GM12801 (cell line): ENCODE data around the gene PLPP2.

Experiments used
- TF ChIP-seq, protein P1 (sequence below): IDR thresholded peaks from one replicate; pipeline ENCODE4 v1.5.1; 2011; ENCODE audit warnings: control low read depth; ENCODE audit not compliant: insufficient read length; ENCODE audit errors: extremely low read depth

Gene PLPP2

DNA sequence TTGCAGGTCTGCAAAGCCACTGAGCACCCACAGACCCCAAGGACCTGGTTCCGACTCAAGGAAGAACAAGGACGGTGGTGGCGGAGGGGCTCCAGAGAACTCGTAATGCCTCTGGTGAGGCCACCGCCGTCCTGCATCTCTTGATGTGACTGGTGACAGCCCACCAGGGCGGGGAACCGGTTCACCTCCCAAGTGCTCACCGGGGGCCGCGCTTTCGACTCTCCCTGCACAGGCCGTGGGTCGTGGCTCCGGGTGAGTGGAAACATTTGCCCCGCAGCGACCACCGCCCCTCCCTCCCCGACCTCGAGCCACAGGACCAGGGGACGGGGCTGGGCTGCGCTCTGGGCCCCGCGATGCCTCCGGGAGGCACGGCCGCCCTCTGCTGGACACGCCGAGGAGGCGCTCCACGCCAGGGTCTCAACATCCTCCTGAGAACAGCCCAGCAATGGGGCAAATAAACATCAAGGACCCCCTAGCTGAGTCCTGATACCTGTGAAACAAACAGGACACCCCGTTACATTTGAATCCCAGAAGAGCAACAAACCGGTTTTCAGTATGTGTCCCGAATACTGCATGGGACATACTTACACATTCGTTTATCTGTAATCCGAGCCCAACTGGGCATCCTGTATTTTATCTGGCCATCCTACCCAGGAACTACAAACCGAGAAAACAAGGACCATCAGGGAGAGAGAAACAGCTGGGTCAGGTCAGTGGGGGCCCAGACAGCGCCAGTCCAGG lies 3.9 kb upstream of the PLPP2 start:
- TF ChIP-seq, protein P1, sequence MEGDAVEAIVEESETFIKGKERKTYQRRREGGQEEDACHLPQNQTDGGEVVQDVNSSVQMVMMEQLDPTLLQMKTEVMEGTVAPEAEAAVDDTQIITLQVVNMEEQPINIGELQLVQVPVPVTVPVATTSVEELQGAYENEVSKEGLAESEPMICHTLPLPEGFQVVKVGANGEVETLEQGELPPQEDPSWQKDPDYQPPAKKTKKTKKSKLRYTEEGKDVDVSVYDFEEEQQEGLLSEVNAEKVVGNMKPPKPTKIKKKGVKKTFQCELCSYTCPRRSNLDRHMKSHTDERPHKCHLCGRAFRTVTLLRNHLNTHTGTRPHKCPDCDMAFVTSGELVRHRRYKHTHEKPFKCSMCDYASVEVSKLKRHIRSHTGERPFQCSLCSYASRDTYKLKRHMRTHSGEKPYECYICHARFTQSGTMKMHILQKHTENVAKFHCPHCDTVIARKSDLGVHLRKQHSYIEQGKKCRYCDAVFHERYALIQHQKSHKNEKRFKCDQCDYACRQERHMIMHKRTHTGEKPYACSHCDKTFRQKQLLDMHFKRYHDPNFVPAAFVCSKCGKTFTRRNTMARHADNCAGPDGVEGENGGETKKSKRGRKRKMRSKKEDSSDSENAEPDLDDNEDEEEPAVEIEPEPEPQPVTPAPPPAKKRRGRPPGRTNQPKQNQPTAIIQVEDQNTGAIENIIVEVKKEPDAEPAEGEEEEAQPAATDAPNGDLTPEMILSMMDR = no peak

DNA sequence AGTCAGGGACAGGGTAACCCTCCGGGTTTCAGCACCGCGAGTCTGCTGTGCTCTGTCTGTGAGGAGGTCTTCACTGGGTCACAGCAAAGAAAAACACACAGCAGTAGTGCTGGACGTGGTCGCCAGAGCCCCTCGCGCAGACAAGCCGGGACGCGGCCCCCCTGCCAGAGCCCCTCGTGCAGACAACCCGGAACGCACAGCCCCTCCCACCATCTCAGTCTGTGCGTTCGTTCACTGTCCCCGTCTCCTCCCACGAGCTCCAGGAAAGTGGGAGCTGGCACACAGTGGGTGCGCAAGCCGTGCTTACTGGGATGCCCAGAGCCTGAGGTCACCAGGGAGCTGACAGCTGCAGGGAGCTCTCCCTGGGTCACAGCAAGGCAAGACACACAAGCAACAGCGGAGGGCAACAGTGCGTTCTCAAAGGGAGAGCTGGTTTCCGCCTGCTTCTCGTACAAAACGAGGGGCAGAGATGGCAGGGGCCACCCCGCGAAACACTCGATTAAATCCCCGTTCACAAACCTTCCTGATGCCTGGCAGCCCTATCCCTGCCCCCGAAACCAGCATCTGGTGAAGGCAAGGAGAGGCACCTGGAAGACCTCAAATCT lies 3.2 kb upstream of the PLPP2 start:
- TF ChIP-seq, protein P1 = no peak

DNA sequence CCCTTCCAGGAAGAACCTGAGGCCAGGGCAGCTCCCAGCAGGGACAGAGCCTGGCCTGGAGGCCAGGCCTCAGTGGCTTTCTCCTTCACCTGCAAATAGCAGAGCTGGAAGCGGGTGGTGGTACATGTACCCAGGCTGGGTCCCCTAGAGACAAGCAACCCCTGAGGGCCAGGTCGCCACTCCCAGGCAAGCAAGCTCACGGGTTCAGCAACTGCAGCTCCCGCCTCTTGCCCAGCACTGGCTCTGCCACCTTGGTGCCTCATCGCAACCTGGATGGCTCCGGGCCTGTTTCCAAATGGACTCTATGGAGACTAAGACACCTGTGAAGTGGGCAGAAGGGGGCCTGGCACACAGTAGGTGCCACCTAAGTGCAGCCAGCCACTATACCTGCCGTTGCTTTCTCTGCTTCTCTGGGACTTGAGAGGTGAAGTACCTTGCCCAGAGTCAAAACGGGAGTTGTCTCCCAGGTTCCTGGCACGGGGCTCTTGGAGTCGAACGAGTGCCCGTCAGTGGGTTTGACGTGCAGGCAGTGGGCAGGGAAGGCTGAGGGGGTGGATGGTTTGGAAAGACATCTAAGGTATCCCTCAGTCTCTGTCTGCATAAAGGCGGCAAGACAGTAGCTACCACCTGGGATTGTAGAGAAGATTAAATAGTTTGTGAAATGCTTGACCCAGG lies 2.4 kb upstream of the PLPP2 start:
- TF ChIP-seq, protein P1 = no peak

DNA sequence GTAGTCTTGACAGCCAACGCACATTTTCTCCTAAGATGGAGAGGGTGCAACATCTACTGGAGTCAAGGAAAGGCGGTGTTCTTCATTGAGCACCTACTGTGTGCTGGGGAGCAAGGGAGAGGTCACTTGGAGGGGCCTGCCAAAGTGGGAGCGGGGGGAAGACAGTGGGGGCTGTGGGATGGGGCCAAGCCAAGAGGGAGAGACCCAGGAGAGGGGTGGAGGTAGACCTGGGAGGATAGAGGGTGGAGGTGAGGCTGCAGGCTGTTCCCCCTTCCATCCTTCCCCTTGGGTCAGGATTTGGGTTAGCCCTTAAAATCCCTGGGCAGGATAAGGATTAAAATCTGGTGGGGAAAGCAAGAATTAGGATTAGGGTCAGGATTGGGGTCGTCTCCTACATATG lies 1.7 kb upstream of the PLPP2 start:
- TF ChIP-seq, protein P1 = no peak

DNA sequence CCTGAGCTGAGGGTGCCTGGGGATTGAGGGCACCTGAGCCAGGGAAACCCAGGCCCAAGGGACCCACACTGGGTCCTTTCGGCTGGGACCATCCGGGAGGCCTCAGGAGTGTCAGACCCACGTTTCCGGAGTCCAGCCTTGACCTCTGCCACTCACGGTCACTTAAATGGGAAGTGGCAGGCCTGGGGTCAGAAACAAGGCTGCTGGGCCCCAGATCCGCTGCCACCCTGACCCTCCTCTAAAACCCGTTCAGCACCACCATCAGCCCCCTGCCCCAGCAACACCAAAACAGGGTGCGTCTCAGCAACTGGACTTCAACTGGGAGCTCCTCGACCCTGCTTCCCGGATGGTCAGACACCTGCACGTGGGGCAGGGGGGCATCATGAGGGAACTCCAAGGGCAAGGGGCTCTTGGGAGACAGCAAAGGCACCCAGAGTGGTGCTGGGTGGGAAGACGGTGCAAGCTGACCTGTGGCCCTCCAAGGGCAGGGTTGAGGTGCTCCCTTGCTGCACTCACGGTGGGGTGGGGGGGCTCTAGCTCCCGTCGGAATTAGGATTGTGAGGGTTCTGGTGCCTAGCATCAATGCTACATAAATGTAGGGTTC lies 1.2 kb upstream of the PLPP2 start:
- TF ChIP-seq, protein P1 = no peak

DNA sequence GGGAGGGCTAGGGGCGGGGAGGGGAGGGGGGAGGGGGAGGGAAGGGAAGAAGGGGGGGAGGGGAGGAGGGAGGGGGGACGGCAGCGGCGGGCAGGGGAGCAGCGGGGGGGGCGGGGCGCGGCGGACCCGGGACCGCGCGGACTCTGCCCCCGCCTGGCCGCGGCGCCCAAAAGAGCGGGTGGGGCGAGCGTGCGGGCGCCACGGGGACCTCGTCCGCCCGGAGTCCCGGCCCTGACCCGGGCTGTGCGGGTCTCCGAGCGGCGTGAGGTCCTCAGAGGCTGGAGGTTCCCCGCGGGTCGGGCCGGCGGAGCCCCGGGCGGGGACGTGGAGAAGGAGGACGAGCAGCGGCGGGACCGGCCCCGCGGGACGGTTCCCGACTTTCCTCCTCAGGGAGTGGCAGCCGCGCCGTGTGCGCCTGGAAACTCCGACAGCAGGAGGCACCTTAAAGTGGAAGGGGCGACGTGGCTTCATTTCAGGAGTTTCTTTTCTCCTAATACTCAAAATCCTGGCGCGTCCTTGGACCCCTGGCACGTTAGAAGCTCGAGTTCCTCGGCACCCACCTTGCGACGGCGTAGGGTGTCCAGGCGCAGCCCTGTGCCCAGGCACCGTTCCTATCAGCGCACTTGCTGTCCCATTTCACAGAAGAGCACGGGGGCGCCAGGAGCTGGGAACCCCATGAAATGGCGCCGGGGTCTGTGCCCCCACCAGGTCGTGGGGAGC lies 518 bp upstream of the PLPP2 start:
- TF ChIP-seq, protein P1 = no peak
